Measurements from ENCODE around the gene HNRNPM.
"Not testable (repeated sequence)": the region's sequence is repeated elsewhere in the genome, so short reads cannot be mapped to it uniquely, and the experiment has no call there.

The HNRNPM gene

DNA sequence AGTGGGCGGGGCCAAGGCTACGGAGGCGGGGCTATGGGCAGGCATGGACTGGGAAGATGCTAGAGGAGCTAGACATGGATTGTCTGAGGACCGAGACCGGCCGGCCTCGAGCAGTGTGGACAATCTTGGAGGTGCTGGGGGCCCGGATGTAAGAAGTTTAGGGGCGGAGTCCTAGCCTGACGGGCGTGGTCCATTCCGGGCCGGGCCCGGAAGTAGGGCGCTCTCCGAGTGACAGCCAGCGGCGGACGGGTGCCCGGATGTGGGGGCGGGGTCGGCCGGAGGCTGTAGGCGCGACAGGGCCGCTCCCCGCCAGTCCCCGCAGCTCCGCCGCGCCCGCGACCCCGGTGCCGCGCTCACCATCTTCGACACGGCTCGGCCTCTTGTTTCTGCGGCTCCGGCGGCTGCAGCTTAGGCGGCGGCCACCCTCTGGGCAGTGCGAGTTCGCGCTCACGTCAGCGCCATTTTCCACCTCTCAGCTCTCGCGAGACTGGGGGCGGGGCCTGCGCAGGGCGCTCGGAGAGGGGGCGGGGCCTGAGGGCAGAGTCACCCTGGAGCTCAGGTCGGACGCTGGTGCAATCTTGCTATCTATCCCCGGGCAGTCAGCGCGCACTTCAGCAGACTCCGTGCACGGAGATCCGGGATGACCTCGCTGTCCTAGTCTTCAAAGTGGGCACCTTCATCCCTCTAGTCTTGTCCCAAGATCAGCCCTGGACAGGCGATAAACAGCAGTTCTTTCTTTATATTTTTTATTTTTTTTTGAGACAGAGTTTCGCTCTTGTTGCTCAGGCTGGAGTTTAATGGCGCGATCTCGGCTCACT is 69.1 kb downstream of the HNRNPM start, which contains the start of gene ZNF414:
Gene ZNF414 (minus strand): TSS at position 481 of the 818 bp plus-strand sequence. CDS start 121 bp downstream, at position 360.
- peak; percentile 96 for DNase-seq

DNA sequence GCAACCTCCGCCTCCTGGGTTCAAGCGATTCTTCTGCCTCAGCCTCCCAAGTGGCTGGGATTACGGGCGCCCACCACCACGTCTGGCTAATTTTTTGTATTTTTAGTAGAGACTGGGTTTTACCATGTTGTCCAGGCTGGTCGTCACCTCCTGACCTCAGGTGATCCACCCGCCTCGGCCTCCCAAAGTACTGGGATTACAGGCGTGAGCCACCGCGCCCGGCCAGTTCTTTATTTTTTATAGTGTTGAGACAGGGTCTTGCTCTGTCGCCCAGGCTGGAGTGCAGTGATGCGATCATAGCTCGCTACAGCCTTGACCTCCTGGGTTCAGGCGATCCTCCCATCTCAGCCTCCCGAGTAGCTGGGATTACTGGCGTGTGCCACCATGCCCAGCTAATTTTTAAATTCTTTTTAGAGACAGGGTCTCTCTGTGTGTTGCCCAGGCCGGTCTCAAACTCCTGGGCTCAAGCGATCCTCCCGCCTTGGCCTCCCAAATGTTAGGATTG is 69.8 kb downstream of the HNRNPM start:
- DNase-seq, result not testable (repeated sequence)

DNA sequence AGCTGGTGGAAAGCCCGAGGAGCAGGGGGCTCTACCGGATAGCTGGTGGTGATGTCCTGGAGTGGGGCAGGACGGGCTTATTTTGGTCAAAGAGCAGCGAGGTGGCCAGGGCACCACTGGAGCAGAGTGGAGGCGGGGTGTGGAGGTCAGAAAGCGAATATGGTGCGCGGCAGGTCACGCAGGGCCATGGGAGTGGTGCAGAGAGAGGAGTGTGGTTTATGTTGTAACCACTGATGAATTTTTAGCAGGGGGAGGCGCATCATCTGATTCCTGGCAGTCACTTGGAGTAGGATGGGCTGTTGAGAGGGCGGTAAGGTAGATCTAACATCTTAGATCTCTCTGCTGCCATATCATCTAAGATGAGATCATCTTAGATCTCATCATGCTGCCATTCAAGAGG is 70.5 kb downstream of the HNRNPM start:
- DNase-seq, result peak; percentile 71

DNA sequence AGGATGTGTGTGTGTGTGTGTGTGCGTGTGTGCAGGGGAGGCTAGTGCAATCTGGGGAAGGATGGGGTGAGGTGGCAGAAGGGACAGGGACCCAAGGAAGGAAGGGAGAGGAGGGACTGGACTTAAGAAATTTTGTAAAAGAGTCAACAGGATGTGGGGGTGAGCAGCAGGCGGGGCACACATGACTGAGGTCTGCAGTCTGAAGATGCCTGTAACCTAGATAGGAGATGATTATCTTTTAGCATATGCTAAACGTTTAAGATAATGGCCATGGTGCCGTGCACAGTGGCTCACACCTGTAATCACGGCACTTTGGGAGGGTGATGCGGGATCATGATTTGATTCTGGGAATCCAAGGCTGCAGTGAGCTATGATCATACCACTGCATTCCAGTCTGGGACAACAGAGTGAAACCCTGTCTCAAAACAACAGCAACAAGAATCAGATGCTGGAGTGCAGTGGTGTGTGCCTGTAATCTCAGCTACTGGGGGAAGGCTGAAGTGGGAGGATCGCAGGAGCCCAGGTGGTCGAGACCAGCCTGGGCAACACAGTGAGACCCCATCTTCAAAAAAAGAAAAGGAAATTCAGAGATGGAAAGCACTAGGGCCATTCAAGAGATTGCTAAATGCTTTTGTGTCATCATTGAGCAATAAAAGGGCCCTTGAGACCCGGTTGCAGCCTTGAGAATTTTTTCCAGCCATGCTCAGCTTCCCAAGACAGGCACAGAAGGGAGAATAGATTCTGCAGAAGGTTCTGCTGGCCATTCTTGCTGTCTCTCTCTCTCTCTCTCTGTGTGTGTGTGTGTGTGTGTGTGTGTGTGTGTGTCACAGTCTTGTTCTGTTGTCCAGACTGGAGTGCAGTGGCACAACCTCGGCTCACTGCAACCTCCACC is 73.0 kb downstream of the HNRNPM start:
- peak; percentile 21 for DNase-seq

DNA sequence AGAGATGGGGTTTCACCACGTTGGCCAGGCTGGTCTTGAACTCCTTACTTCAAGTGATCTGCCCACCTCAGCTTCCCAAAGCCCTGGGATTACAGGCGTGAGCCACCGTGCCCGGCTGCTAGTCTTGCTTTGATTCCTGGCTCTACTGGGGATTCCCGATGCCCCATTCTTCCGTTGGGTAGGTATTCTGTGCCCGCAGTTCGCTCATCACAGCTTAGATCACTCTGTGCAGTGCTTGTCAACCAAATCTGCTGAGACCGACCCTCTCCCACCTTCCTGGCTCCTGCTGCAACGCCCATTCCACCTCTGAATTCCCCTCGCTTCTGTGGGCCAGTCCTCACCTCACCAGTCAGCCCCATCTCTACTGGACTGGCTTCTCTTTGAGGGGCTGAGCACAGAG is 73.8 kb downstream of the HNRNPM start:
- DNase-seq, result no peak

DNA sequence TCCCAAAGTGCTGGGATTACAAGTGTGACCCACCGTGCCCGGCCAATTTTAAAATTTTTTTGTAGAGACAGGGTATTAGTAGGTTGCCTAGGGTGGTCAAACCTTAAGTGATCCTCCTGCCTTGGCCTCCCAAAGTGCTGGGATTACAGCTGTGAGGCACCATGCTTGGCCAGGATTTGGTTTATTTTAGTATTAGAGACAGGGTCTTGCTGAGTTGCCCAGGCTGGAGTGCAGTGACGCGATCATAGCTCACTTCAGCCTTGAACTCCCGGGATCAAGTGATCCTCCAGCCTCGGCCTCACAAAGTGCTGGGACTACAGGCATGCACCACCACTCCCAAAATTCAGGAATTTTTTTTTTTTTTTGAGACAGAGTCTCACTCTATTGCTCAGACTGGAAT is 74.6 kb downstream of the HNRNPM start:
- no peak for DNase-seq

DNA sequence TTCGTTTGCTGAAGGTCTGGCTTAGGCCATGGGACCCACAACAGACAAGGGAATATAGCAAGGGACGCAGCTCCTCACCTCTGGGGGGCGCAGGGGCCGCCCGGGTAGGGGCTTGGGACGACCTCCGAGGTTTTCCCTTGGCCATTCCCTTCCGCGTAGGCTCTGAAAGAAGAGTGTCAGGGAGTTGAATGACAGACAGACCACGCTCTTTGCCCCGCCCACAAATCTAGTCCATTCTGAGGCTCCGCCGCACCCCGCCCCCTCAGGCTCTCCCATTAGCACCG is 80.6 kb downstream of the HNRNPM start:
- DNase-seq, result no peak

DNA sequence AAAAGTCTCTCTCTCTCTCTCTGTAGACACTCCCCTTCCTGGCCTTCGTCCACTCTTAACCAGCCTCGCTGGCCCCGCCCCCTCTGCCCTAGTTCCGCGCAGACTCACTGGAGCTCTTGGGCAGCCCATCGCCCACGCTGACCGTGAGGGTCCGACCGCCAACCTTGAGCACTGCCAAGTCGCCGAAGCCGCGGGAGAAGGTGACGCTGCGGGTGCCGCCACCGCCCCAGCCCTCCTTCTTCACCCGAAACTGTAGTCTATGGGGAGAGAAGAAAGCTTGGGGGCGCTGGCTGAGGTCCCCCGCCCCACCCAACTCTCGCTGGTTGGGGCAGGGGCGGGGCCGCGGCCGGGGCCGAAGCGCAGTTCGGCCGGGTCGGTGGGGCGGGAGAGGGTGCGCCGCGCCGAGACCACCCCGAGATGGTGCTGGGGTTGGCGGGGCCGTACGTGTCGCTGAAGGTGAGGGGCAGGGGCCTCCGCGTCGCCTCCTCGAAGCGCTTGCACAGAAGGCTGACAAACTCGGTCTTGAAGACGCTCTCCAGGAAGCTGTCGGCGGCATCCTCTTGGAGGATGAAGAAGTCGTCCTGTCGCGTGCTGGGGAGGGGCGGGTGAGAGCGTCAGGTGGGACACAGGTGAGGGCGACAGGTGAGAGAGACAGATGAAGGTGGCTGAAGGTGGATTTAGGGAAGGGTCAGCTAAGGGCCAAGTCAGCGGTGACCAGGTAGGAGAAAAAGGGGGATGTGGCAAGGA is 81.7 kb downstream of the HNRNPM start:
- no peak for DNase-seq

DNA sequence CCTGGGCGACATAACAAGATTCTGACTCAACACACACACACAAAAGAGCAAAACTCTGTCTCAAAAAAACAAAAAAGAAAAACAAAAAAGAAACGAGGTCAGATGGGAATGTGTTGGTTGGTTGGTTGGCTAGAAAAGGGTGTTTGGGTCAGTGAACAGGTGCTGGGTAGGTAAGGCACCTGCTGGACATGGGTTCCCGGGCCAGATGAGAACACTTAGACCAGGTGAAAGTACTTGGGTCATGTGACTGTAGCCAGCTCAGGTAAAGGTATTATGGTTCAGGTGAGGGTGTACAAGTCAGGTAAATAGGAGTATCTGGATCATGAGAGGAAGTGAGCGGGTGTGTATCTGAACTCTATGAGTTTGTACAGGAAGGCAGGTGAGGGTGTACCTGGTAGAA is 83.7 kb downstream of the HNRNPM start:
- DNase-seq, result no peak

DNA sequence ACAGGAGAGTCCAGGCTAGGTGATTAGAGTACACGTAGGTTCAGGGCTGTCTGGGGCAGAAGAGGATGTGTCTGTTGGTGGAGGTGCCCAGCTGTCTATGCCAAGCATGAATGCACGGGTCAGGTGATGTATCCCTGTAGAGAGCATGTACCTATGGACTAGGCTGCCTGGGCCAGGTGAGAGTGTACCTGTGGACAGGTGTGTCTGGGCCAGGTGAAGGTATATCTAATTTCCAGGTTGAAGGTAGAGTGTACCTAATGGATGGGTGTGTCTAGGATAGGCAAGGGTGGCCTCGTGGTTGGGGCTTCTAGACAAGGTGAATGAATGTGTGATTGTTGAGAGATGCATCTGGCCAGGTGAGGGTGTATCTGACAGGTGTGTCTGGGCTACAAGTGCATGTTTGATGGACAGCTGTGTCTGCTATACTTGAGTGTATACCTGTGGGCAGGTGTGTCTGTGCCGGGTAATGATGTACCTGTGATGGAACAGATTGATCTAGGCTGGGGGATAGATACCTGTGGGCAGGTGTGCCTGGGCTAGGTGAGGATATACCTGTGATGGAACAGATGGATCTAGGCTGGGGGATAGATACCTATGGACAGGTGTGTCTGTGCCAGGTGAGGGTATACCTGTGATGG is 84.7 kb downstream of the HNRNPM start:
- DNase-seq, result no peak

DNA sequence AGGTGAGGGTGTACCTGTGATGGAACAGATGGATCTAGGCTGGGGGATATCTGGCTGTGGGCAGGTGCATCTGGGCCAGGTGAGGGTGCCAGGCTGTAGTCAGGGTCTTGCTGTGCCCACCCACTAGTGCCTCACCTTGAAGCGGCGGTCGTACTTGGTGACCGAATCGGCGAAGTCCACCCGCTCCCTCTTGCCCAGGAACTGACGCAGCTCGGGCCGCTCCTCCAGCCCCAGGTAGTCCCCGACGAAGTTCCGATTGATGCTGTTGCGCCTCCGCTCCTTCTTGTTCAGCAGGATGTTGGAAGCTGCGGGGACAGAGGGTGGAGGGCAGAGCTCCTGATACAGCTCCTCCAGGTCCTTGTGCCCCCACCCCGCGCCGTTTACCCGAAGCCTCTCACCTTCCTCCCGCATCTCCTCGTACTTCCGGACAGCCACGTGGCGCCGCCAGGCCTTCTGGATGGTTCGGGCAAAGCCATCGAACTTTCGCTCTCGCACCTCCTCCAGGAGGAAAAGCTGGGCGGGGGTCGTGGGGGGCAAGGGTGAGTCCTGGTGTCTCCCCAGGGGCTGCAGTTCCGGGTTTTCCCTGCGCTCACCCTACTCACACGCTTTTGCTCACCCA is 85.4 kb downstream of the HNRNPM start:
- no peak for DNase-seq

DNA sequence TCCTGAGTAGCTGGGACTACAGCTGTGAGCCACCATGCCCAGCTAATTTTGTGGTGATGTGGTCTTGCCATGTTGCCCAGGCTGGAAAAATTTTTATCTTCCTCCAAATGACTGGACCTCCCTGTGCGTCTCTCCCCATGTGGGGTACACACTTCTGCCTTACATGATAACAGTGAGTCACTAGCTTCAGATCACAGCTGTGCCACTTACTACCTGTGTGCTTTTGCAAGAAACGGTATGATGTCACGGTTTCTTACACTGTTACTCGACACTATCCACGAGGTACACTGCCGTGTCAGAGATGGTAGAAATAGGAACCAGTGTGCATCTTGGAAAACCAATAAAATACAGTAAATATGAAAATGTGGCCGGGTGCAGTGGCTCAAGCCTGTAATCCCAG is 86.7 kb downstream of the HNRNPM start:
- no peak for DNase-seq

DNA sequence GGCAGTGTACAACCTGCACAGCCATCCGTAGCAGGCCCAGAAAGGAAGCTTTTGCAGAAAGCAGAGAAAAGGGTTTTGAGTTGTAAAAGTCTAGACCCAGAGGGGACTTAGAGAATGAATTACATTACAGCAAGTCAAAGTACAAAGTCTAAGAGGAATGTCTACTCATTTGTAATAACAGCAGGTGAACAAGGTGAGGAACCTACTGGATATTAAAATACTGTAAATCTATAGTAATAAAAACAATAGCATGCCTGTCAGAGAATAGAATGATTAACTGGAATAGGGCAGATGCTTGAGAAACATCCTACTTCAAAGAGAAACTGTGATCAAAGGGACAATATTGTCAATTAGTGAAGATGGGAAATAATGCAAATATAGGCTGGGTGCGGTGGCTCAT is 87.5 kb downstream of the HNRNPM start:
- no peak for DNase-seq

DNA sequence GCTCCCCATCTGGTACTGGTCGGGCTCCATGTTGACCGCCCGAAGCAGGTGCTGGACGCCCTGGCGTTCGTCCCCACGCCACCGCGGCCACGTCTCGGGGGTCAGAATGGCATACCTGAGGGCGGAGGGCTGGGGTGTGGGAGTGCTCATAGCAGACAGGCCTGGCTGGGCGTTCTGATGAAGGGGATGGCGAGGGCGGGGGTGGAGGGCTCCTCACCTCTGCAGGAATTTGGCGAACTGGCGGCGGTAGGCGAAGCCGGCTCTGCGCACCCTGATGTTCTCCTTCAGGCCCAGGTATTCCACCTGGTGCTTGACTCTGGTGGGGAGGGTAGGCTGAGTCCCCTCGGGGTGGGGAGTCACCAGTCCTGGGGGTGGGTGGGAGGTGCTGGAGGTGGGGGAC is 91.5 kb downstream of the HNRNPM start:
- no peak for DNase-seq

DNA sequence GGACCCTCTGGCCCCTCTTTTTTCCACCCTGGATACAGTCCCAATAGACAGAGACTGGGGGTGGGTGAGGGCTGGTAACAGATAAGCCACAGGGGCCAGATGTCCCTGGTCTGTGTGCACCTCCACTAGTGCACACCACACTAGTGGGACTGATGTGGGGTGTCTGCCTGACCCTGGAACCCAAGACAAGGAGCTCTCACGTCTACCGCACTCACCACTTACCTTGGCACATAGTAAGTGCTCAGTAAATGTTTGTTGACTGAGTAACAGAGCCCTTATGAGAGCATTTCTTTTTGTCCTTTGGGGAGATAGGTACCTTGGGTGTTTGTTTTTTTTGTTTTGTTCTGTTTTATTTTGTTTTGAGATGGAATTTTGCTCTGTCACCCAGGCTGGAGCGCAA is 92.3 kb downstream of the HNRNPM start:
- no peak for DNase-seq

Measured in stimulated activated CD4-positive, alpha-beta T cell treated with anti-CD3 and anti-CD28 coated beads, Interleukin-1b, Interleukin-23, amount 100 ng/mL, for 48 hours (primary cell).